ENCODE data around the gene RYR2. TPM values are rescaled to one million over a fixed set of nuclear protein-coding genes. Genes with fewer than 3 reads are reported as not detected.

Gene RYR2
- total RNA-seq, 6 experiments from 2014 or later = 0.02 to 0.43 (median 0.16) TPM

DNA sequence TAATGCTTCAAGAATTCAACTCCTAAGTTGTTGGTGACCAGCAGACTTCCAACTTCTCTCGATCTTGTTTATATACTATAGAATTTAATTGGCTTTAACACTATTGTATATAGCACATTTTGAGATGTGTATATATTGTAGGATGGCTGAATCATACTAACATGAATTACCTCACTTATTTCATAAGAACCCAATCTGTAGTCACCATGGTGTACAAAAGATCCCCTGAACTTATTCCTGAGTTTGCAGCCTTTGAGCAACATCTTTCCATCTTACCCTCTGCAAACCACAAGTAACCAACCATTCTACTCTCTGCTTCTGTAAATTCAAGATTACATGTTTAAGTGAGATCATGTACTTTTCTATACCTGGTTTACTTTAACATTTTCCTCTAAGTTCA is 836.4 kb downstream of the RYR2 start:
- no peak overlapping the region for H3K27ac ChIP-seq
- no peak overlapping the region for H3K4me3 ChIP-seq
- H3K36me3 ChIP-seq = no peaks in the 10 kb centered on the region
- intact Hi-C loops (cut with DNase I) = no loop called here
- ATAC-seq = no peak
- TF ChIP-seq, protein P1, sequence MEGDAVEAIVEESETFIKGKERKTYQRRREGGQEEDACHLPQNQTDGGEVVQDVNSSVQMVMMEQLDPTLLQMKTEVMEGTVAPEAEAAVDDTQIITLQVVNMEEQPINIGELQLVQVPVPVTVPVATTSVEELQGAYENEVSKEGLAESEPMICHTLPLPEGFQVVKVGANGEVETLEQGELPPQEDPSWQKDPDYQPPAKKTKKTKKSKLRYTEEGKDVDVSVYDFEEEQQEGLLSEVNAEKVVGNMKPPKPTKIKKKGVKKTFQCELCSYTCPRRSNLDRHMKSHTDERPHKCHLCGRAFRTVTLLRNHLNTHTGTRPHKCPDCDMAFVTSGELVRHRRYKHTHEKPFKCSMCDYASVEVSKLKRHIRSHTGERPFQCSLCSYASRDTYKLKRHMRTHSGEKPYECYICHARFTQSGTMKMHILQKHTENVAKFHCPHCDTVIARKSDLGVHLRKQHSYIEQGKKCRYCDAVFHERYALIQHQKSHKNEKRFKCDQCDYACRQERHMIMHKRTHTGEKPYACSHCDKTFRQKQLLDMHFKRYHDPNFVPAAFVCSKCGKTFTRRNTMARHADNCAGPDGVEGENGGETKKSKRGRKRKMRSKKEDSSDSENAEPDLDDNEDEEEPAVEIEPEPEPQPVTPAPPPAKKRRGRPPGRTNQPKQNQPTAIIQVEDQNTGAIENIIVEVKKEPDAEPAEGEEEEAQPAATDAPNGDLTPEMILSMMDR (IDR thresholded peaks at IDR 0.05) = no peak
- no peak for TF ChIP-seq POLR2A (IDR thresholded peaks at IDR 0.05)
- H3K4me1 ChIP-seq = no peaks in the 10 kb centered on the region
- DNase-seq = no peak
- 50% methylated on average over 1 of the region's 1 CpG for WGBS (ENCODE audit: insufficient coverage, low coverage, low lambda C conversion rate, missing lambda C conversion rate)
- H3K9me3 ChIP-seq = no peaks in the 10 kb centered on the region
- H3K27me3 ChIP-seq = no peaks in the 10 kb centered on the region

DNA sequence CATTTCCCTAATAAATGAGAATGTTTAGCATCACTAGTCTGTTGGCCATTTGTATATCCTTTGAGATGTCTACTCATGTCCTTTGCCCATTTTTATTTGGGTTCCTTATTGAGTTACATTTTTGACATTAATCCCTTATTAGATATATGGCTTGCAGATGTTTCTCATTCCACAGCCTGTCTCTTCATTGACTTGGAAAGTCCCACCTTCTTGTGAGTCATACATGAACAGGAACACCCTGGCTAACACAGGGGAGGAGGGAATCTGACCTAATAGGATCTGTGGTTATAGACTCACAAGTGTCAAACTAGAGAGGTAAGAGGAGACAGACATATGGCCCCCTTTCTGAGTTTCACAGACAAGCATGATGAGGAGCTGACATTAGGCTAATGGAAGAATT is 837.2 kb downstream of the RYR2 start:
- intact Hi-C loops (cut with DNase I) = no loop called here
- Histone ChIP-seq H3K9me3 (no peaks in the 10 kb centered on the region), H3K27ac (no peak overlapping the region), H3K27me3 (no peaks in the 10 kb centered on the region), H3K36me3 (no peaks in the 10 kb centered on the region), H3K4me1 (no peaks in the 10 kb centered on the region), H3K4me3 (no peak overlapping the region)
- TF ChIP-seq, protein P1 (IDR thresholded peaks at IDR 0.05) = no peak
- no peak for TF ChIP-seq POLR2A (IDR thresholded peaks at IDR 0.05)
- DNase-seq (no peak), ATAC-seq (peak in 1 of 4 donors; percentile 25)

Small RNA genes lying within 50 kb of the gene (microRNA-seq; reads per million reads assigned to microRNA genes)
- gene MIR4428 = 0 reads per million in 2 donors

Small RNA genes lying within 50 kb of the gene (small RNA-seq; reads per million reads assigned to genes)
- 0 reads per million in 2 experiments for gene MIR4428
- 0 reads per million in 2 experiments for gene RF00402

Other genes with a start within 250 kb of the RYR2 start
- 10 to 100 TPM in 3 of 6 experiments, 1 to 10 TPM in 3; 9.4 to 15.4 (median 11.8) TPM for gene MTR, start 246.9 kb upstream of the RYR2 start, total RNA-seq
- gene MT1HL1, start 37.7 kb upstream of the RYR2 start, total RNA-seq = not detected